HUES48 (cell line): ENCODE measurements around the gene SHISA7.

Source experiments
- H3K27ac ChIP-seq: one replicate; pipeline ENCODE4 v1.7.0; 2013; ENCODE audit warnings: low read depth, low read length, inconsistent platforms
- H3K27me3 ChIP-seq: 2 replicates; pipeline ENCODE4 v1.6.1; 2013; ENCODE audit warnings: mild to moderate bottlenecking, low read length; ENCODE audit not compliant: control insufficient read depth, insufficient read depth
- H3K36me3 ChIP-seq: 2 replicates; pipeline ENCODE4 v1.6.1; 2013; ENCODE audit warnings: low read length; ENCODE audit not compliant: control insufficient read depth, insufficient read depth
- H3K4me1 ChIP-seq: 2 replicates; pipeline ENCODE4 v1.6.1; 2013; ENCODE audit warnings: mild to moderate bottlenecking, low read length; ENCODE audit not compliant: control insufficient read depth, insufficient read depth
- H3K4me3 ChIP-seq: 2 replicates; pipeline ENCODE4 v1.5.1; 2013; ENCODE audit warnings: mild to moderate bottlenecking, low read depth, low read length
- H3K9ac ChIP-seq: 2 replicates; pipeline ENCODE4 v1.6.1; 2013; ENCODE audit warnings: mild to moderate bottlenecking, low read depth, low read length, moderate library complexity
- H3K9me3 ChIP-seq: 2 replicates; pipeline ENCODE4 v1.6.1; 2013; ENCODE audit warnings: low read length; ENCODE audit not compliant: control insufficient read depth, insufficient read depth

SHISA7 gene

DNA sequence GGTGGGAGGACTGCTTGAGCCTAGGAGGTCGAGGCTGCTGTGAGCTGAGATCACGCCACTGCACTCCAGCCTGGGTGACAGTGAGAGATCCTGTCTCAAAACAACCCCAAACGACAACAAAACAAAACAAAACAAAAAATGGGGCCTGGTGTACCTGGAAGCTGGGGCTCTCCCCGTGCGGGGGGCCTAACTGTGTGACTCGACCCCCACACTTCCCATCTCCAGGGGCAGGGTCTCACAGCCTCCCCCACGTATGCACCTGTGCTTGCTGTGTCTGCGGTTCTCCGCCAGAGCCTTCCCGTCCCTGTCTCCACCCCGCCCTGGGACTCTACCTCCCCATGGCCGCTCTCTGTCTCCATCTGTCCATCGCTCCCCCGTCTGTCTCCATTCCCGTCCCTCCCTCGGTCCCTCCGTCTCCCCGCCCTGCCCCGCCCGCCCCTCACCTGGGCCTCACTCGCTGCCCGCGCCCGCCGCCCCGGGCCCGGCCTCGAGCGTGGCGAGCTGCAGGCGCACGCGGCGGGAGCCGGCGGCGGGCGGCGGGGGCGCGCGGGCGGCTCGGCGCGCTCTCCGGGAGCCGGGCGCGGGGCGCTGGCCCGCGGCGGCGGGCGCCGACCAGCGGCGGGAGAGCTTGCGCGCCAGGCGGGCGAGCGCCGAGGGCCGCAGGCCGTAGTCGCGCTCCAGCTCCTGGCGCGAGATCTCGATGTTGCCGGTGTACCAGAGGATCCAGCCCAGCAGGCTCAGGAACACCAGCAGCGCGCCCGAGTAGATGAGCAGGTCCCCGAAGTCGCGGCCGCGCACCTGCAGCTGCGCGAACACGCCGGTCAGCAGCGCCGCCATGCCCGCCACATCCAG lies 59.6 kb downstream of the SHISA7 start:
- H3K4me1 ChIP-seq, result peaks cover 23% of the 10 kb centered on the region
- H3K27ac ChIP-seq, result no peak overlapping the region
- peaks cover 24% of the 10 kb centered on the region for H3K36me3 ChIP-seq

DNA sequence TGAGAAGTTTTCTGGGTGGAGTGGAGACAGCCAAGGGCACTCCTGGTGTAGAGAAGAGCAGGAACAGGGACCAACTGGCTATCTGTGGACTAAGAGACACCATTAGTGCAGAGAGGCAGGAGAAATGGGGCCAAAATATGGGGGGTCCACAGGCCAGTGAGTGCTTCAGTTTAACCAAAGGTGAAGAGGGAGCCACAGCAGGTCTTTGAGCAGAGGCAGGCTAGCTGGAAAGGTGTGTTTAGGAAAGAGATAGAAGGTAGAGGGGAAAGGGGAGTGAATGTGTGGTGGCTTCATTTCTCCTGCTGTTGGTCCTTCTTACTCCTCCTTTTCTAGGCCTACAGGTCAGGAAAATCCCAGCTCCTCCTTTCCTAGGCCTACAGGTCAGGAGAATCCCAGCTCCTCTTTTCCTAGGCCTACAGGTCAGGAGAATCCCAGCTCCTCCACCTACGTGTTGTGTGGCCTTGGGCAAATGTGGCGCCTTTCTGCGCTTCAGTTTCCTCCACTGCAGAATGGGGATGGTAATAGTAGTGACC lies 60.5 kb downstream of the SHISA7 start:
- H3K4me1 ChIP-seq, result peaks cover 19% of the 10 kb centered on the region
- H3K9me3 ChIP-seq, result no peaks in the 10 kb centered on the region
- peaks cover 5% of the 10 kb centered on the region for H3K27me3 ChIP-seq
- H3K4me3 ChIP-seq, result no peak overlapping the region
- no peak overlapping the region for H3K9ac ChIP-seq
- H3K36me3 ChIP-seq, result peaks cover 15% of the 10 kb centered on the region
- H3K27ac ChIP-seq, result no peak overlapping the region

More for the DNA sequence above, 59.6 kb downstream of the SHISA7 start:
- H3K9me3 ChIP-seq, result no peaks in the 10 kb centered on the region
- H3K27me3 ChIP-seq, result no peaks in the 10 kb centered on the region; the same call in 1 of the 2 replicates
- peak overlapping the region; percentile 36; the same call in 1 of the 2 replicates for H3K9ac ChIP-seq
- H3K4me3 ChIP-seq, result peak overlapping the region; percentile 94

DNA sequence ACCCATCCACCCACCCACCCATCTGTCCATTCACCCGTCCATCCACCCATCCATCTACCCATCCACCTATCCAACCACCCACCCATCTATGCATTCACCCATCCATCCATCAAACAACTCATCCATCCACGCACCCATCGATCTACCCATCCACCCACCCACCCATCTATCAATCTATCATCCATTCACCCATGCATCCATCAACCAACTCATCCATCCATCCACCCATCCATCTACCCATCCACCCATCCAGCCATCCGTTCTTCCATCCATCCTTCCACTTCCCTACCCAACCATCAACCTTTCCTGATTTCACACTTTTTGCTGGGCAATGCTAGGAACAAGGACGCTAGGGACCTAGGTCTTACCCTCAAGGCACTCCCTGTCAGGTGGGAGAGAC lies 61.1 kb downstream of the SHISA7 start:
- H3K9me3 ChIP-seq, result no peaks in the 10 kb centered on the region
- no peak overlapping the region for H3K27ac ChIP-seq
- peaks cover 16% of the 10 kb centered on the region for H3K4me1 ChIP-seq
- no peak overlapping the region for H3K4me3 ChIP-seq
- H3K9ac ChIP-seq, result no peak overlapping the region
- H3K27me3 ChIP-seq, result peaks cover 9% of the 10 kb centered on the region
- peaks cover 9% of the 10 kb centered on the region for H3K36me3 ChIP-seq

DNA sequence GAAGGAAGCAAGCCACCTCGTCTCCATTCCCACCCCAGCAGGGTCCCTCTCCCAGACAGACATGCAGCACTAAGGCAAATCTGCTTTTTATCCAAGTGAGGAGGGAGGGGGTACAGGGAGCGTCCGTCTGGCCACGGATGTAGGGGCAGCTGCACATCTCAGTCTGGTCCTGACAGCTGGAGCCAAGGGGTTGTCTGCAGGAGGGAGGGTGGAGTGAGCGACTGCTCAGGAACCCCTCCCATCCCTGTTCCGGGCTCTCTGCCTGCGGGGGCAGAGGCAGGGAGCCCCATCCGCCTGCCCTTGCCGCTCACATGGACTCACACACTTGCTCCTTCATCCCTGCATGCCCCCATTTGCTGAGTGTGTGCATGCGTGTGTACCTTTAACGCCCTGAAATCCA lies 63.9 kb downstream of the SHISA7 start:
- H3K27ac ChIP-seq, result no peak overlapping the region
- no peak overlapping the region for H3K4me3 ChIP-seq
- no peaks in the 10 kb centered on the region for H3K9me3 ChIP-seq
- H3K27me3 ChIP-seq, result peaks cover 16% of the 10 kb centered on the region
- no peak overlapping the region for H3K9ac ChIP-seq
- H3K36me3 ChIP-seq, result no peaks in the 10 kb centered on the region
- peaks cover 20% of the 10 kb centered on the region for H3K4me1 ChIP-seq
